OCI-LY1 (cell line): Measurements from ENCODE around the gene C13orf42.

Experiments used
- CTCF ChIP-seq: fragments of 200-600 bp; sonication (generic), shearing (Covaris generic); IDR thresholded peaks from 2 replicates; pipeline ENCODE4 v1.5.1; 2017; ENCODE audit warnings: mild to moderate bottlenecking, antibody characterized with exemption, low read length, moderate library complexity, mixed read lengths
- EZH2 ChIP-seq: fragments of 200-600 bp; sonication (generic), shearing (Covaris generic); IDR thresholded peaks from 2 replicates; pipeline ENCODE4 v1.8.0; 2017; ENCODE audit warnings: borderline replicate concordance, mixed run types, mild to moderate bottlenecking, antibody characterized with exemption, low read length, moderate library complexity, mixed read lengths

- TF ChIP-seq CTCF (no peak), EZH2 (no peak)
Measured at GRCh38 chr13:51091839-51092238, 19.2 kb downstream of the C13orf42 start.
